ENCODE measurements around the gene TGFB2.

The TGFB2 gene

DNA sequence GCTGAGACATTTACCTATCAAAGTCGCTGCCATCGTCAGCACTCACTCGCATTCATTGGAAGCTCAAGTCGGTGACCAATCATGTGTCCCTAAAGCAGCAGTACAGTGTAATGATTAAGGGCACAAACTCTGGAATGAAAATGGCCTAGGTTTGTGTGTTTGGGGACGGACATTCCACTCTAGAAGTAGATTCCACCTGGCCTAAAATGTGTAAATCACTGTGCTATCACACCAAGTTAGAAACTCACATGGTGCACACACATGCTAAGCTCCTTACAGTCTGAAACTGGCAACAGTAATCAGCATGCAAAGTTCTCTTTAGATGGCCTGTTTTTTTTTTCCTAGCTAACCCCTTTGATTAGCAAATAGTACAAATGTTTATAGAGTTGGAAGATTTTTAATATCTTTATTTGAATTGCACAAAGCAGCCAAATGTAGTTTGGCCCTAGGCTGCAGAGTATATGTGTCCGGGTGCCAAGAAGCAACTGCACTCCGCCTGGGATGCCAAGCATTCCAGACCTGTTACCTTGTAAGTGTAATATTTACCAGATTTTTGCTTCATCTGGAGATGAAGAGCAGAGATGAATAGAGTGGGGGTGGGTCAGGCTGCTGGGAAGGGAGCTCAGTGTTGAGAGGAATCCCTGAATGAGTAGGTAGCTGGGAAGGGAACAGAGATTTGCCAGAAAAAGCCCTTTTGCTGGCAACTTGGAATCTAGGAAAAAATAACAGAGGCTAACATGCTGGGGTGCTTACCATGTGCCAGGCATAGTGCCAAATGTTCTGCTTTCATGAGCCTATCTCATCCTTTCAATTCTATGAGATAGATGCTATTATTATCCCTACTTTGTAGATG, 35.2 kb downstream of the TGFB2 start:
- TF ChIP-seq, protein P1, sequence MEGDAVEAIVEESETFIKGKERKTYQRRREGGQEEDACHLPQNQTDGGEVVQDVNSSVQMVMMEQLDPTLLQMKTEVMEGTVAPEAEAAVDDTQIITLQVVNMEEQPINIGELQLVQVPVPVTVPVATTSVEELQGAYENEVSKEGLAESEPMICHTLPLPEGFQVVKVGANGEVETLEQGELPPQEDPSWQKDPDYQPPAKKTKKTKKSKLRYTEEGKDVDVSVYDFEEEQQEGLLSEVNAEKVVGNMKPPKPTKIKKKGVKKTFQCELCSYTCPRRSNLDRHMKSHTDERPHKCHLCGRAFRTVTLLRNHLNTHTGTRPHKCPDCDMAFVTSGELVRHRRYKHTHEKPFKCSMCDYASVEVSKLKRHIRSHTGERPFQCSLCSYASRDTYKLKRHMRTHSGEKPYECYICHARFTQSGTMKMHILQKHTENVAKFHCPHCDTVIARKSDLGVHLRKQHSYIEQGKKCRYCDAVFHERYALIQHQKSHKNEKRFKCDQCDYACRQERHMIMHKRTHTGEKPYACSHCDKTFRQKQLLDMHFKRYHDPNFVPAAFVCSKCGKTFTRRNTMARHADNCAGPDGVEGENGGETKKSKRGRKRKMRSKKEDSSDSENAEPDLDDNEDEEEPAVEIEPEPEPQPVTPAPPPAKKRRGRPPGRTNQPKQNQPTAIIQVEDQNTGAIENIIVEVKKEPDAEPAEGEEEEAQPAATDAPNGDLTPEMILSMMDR (IDR thresholded peaks at IDR 0.05; ENCODE audit: control extremely low read depth, extremely low read depth, low read depth, missing control alignments): no peak
- CTCF ChIA-PET: no interaction called here
- no peak for DNase-seq (ENCODE audit: extremely low spot score)
- POLR2A ChIA-PET: no interaction called here

DNA sequence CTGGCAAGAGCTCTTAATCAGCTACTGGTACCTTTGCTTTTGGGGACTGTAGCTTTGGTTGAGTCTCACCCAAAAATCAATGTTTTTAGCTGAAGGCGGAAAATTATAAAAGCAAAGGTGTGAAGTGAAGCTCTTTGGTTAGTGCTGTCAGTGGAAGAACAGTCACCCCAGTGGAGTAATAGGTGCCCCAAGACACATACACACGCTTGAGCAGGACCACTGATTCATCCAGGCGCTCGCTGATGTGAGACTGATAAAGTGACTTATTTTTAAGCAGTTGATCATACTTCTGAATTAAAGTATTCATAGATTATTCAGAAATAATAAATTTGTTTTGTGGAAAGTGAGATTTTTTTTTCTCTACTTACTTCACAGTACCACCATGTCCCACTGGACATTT, 37.1 kb downstream of the TGFB2 start:
- no peak for DNase-seq (ENCODE audit: extremely low spot score)
- POLR2A ChIA-PET: no interaction called here
- CTCF ChIA-PET: interaction anchor here (1.5 kb wide), 1 partner anchor 43 kb away, joined by 4 read pairs; no protein-coding TSS in a partner anchor
- TF ChIP-seq, protein P1 (IDR thresholded peaks at IDR 0.05; ENCODE audit: control extremely low read depth, extremely low read depth, low read depth, missing control alignments): no peak

DNA sequence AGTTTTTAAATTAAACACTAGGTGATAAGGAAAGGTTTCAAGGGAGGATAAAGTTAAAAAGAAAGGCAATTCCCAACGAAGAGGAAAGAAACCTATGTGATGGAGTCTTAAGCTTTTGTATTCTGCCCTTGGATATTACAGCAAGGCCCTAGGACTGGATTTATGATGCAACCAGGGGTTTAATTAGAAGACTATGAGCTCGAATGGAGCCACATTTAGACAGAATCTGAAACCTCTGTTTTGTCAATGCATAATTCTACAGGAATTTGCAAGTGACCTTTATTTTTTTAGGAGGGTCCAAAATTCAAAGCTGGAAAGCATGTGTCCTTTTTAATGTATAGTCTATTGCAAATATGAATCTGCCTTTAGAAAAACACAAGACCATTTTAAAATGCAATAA, 37.9 kb downstream of the TGFB2 start:
- TF ChIP-seq, protein P1 (IDR thresholded peaks at IDR 0.05; ENCODE audit: control extremely low read depth, extremely low read depth, low read depth, missing control alignments): no peak
- ChIA-PET CTCF (interaction anchor here (1.5 kb wide), 1 partner anchor 53 kb away, joined by 4 read pairs; no protein-coding TSS in a partner anchor), POLR2A (no interaction called here)
- DNase-seq (ENCODE audit: extremely low spot score): no peak

DNA sequence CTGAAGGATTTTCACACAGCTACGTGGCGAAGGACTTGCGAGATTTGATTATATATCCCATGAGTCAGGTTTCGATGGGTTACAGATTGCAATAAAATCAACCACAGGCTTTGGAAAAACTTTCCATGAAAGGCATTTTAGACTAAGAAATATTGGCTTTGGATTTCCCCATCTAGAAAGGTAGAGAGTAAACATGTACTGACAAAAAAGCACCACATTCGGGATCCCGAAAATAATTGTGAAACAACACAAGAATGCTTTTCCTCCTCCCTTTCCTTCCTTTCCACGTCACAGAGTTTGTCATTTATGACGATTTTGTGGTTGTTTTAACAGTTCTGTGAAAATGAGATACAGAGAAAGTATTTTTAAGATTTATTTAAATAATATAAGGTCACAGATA, 38.5 kb downstream of the TGFB2 start:
- ChIA-PET CTCF (interaction anchor here (1.5 kb wide), 1 partner anchor 54 kb away, joined by 4 read pairs; no protein-coding TSS in a partner anchor), POLR2A (no interaction called here)
- no peak for DNase-seq (ENCODE audit: extremely low spot score)
- TF ChIP-seq, protein P1 (IDR thresholded peaks at IDR 0.05; ENCODE audit: control extremely low read depth, extremely low read depth, low read depth, missing control alignments): no peak

DNA sequence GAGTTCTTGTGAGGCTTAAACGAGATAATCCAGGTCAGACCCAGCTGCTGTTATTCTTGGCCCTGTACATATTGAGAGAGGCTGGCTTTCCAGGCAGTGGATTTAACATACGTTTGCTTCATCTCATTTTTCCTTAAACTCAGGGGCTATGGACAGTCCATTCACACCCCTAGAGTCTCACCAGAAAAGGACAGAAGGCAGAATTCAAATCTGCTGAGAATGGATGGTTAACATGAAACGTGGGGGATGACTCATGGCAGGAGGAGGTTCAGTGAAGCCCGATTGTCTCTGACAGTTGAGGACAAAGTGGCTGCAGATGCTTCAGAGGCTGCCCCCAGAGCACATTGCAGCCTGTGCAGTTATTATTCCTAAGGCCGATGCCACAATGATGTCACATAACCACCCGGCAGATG, 39.5 kb downstream of the TGFB2 start:
- ChIA-PET POLR2A (no interaction called here), CTCF (interaction anchor here (1.5 kb wide), 1 partner anchor 55 kb away, joined by 4 read pairs; no protein-coding TSS in a partner anchor)
- TF ChIP-seq, protein P1 (IDR thresholded peaks at IDR 0.05; ENCODE audit: control extremely low read depth, extremely low read depth, low read depth, missing control alignments): no peak
- DNase-seq (ENCODE audit: extremely low spot score): no peak

DNA sequence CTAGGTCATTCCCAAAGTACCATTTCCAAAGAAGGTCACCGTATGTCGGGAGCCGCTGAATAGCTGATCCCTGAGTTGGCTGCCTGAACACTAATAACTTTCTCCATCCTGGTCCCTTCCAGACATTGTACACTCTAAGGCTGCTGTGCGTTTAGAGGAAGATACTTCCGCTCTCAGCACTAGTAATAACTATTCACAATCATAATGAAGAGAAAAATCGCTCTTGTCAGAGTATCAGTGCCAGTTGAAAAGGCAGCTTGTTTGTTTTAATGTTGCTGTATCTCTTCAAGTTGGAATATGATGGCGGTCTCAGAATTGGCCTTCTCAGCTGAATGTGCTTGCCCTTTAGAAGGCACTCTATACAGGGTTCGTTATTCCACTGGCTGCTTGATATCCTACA, 43.5 kb downstream of the TGFB2 start:
- CTCF ChIA-PET: no interaction called here
- no peak for DNase-seq (ENCODE audit: extremely low spot score)
- TF ChIP-seq, protein P1 (IDR thresholded peaks at IDR 0.05; ENCODE audit: control extremely low read depth, extremely low read depth, low read depth, missing control alignments): no peak
- POLR2A ChIA-PET: no interaction called here

Data from GM10248 (cell line).